Daoy (cell line): ENCODE data around the gene STK24. TPM values are rescaled to one million over a fixed set of nuclear protein-coding genes. Genes with fewer than 3 reads are reported as not detected.

ENCODE experiments used
- DNase-seq: peaks from one replicate; pipeline ENCODE4 v3.0.0-alpha.2; 2015; ENCODE audit warnings: low read depth
- total RNA-seq: library from RNA; depleted of rRNA; stranded (reverse); fragments of >200 nt; shearing (Covaris generic); gene quantifications from 2 replicates; pipeline ENCODE4 v1.2.3, GENCODE V29; 2014

STK24 gene
- total RNA-seq, 1 experiment from 2014 or later = 62.6 TPM

DNA sequence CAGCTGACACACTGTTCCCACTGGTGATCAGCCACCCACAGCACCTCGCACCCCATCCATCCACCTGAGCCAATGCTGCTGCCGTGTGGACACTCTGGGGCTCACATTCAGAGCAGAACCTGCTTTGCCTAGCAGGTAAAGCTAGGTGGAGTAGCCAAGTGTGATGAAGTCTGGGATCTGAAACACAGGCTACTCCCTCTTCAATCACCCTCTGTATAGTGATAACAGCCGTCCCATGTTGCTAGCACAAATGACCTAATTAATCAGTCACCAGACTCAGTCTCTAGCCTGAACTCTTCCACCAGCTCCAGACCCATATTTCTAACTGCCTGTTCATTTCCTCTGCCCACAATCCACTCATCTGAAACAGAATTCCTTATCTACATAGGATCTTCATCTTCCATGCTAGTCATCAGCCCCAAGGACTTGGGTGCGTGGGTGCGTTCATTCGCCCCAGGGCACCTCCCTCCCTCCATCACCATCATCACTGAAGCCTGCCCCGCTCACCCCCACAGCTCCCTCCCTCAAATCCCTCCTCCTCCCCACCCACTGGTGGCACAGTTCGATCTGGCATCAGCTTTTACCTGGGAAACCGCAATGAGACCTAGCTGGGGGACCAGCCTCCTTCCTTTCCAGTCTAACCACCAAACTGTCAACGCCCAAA lies 19.8 kb downstream of the STK24 start:
- peak; percentile 49 for DNase-seq

- no peak for DNase-seq
These were observed 20.6 kb downstream of the STK24 start for GRCh38 chr13:98556142-98556816.

GRCh38 chr13:98549728-98550317 lies 27.1 kb downstream of the STK24 start:
- no peak for DNase-seq

DNA sequence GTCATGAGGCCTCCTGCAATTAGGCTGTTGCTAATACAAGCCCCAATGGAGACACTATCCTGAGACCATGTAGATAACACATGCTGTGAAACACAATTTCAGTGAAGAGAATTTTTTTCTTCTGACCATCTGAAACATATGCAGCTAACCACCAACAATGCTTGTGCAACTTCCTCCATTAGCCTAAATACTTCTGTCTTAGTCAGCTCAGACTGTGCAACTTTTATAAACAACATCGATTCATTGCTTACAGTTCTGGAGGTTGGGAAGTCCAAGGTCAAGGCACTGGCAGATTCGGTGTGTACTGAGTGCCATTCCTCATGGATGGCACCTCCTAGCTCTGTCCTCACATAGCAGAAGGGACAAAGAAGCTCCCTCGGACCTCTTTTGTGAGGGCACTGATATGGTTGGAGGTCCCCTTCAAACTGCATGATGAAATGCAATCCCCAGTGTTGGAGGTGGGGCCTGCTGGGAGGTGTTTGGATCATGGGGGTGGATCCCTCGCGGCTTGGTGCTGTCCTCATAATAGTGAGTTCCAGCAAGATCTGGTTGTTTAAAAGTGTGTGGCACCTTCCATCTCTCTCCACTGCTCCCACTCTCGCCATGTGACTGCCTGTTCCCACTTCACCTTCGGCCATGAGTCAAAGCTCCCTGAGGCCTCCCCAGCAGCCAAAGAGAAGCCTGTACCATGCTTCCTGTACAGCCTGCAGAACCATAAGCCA lies 27.7 kb downstream of the STK24 start:
- no peak for DNase-seq

GRCh38 chr13:98548230-98548629 lies 28.7 kb downstream of the STK24 start:
- DNase-seq = no peak

GRCh38 chr13:98547455-98547854 lies 29.5 kb downstream of the STK24 start:
- no peak for DNase-seq

- DNase-seq = no peak
These were observed 30.5 kb downstream of the STK24 start for GRCh38 chr13:98546402-98546801.

GRCh38 chr13:98544104-98544710 lies 32.7 kb downstream of the STK24 start:
- no peak for DNase-seq

DNA sequence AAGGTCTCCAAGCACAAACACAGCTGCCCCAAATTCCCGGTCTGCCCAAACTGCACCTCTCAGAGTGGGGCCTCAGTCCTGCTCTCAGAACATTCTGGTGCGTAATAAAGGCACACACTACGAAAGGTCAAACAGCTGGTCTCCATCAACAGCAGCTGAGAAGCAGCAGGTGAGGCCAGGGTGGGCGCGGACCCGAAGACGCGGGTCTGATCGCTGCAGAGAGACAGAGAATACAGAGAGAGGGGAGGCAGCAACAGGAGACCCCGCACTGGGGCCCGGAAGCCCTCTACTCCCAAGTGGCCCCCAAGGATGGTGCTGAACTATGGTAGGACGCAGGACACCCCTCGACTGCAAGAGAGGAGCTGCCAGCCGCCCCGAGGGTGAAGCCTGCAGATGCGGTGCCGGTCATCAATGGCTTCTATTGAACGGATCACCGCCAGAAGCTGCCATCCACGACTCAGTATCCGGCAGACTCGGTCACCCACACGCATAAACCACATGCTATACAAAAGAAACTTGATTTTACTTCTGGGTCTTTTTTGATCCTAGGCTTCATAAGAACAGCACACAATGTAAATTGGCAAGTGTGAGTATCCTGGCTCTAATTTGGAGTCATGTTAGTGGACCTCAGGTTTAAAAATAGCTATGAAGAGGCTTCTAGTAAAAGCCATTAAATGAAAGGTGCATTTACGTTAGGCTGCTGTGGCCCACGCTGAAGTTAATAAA lies 33.4 kb downstream of the STK24 start:
- no peak for DNase-seq

DNA sequence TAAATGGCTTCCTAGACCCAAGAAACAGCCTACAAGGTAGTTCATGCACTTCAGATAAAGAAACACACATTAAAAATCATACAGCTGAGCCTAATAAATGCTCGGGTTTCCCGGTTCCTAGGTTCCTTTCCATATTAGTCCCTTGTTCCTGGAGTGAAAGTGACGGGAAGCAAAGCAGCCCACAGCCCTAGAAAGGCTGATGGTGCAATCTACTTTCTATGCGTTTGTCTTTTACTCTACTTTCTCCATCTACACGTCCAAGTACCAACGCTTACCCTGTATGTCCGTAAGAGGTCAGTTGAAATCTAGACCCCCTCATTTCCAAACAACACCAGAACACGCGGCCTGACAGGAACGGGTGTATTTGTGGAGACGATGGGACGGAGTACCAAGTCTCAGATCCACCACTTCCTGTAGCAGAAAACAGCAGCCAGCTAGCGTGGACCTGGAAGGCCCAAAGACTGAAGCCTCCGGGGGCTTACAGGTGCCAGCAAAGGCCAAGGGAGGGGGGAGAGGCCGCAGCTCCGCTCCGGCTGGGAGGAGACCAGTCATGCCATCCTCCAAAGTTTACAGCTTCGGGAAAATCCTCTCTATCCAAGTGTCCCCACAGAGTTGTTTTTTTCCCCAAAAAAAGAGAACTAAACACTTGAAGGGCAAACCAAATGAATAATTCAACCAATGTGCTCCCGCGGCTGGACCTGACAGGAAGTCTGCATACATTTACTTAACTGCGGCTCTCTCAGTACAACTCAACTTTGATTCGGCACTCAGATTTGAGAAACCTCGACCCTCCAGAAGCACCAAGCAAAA lies 34.1 kb downstream of the STK24 start:
- no peak for DNase-seq

DNA sequence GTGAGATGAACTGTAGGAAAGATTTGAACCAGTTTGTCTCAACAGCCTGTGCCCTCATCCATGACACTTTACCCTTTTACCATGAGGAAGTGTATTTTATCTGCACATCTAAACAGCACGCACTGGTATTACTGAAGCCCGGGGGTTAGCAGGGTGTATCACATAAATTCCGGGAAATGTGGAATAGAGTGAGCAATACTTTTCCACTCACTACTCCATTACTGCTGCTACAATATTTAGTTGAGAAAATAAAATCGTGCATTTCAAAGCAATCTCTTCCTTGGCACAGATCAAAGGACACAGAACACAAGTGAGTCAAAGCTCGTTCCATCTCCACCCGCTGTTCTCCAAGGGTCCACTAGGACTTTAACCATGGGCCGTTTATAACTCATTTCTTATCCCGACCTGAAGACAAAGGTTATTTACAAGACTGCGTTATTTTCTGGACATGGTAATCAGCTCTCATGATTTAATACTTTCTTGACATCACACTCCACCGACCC lies 35.2 kb downstream of the STK24 start:
- no peak for DNase-seq

DNA sequence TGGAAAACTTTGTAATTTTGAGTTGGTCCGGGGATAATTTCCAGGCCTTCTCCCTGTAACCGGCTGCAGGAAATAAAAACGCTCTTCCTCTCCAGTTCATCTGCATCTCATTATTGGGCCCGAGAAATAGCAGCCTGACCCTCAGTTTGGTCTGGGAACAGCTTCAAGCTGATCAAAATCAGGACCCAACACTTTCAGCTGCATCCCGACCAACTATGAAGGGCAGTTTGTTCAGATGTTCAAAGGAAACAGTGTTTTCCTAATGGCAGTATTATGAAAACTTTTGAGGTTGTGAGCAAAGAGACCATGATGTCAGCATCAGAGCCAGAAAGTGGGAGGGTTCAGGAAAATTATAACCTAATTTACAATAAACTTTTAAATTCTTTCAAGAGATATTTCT lies 35.7 kb downstream of the STK24 start:
- no peak for DNase-seq

DNA sequence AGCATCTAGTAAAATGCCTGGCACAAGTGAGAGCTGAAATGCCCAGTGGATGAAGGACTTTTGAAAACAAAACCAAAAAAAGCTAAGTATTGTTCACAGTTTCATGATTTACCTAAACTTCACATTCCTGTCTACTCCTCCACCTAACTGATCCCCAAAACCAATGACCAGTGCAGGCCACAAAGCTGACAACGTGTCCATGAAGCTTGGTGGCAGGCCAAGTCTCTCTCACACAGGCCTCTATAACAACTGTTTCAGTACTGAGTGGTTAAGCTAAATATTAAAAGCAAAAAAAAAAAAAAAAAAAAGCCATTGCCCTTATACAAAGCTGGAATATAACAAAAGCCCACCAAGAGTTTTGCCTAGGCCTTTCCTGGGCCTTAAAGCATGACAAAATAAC lies 36.4 kb downstream of the STK24 start:
- no peak for DNase-seq

- no peak for DNase-seq
These were observed 37.2 kb downstream of the STK24 start for GRCh38 chr13:98539666-98540065.

- DNase-seq = no peak
These were observed 38.0 kb downstream of the STK24 start for GRCh38 chr13:98538876-98539275.

GRCh38 chr13:98537740-98538139 lies 39.2 kb downstream of the STK24 start:
- no peak for DNase-seq

DNA sequence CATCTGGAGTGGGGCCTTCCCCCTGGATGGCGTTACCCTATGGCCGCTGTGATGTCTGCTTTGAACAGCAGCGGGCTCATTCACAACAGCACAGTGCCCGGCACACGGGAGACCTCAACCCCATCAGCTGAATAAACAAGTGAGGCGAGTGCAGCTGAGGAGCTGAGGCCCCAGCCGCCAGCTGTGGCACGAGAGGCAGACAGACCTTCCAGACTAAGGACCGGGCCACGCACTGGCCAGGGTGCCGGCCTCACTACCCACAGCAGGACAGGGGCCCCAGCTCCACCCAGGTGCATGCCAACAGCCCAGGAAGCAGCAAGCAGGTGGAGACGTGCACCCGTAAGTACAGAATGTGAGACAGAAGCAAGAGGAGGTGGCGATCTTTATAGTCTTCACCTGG lies 39.6 kb downstream of the STK24 start:
- DNase-seq = no peak

DNA sequence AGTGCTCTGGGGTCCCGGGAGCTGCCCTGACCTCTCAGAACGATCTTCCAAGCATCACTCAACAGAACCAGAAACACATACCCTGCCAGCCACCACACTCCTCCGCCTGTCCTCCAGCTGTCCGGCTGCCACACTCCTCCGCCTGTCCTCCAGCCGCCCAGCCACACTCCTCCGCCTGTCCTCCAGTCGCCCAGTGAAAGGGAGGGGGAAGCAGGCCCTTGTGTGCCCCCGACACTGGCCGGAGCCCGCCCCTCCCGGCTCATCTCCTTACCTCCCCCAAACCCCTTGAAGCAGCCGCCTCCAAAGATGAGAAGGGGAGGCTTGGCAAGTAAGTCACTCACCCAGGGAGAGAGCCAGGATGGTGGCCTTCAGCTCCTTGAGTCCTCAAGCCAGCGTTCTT lies 40.2 kb downstream of the STK24 start:
- DNase-seq = no peak

GRCh38 chr13:98535501-98536354 lies 41.2 kb downstream of the STK24 start:
- DNase-seq = no peak

GRCh38 chr13:98534821-98535220 lies 42.1 kb downstream of the STK24 start:
- no peak for DNase-seq
